ENCODE results near the gene ABCC4. TPM values are rescaled to one million over a fixed set of nuclear protein-coding genes. Genes with fewer than 3 reads are reported as not detected.

The ABCC4 gene
- polyA plus RNA-seq, 1 donor from 2014 or later: 2.4 TPM

GRCh38 chr13:95226050-95226449 lies 75.2 kb downstream of the ABCC4 start:
- H3K4me3 ChIP-seq (ENCODE audit: low read length): no peak overlapping the region
- no peaks in the 10 kb centered on the region for H4K20me1 ChIP-seq (ENCODE audit: insufficient read depth)
- H3K9ac ChIP-seq (ENCODE audit: low read length): no peak overlapping the region
- no peak overlapping the region for H3K4me2 ChIP-seq (ENCODE audit: low read length)
- H3K9me3 ChIP-seq (ENCODE audit: low read length): no peaks in the 10 kb centered on the region
- TF ChIP-seq EZH2 (IDR thresholded peaks at IDR 0.05; ENCODE audit: borderline replicate concordance, insufficient read depth, low read length, poor library complexity, severe bottlenecking) (no peak), EP300 (conservative IDR thresholded peaks at IDR 0.05; ENCODE audit: poor library complexity, severe bottlenecking) (no peak), RAD21 (conservative IDR thresholded peaks at IDR 0.05) (no peak), SMC3 (conservative IDR thresholded peaks at IDR 0.05; ENCODE audit: poor library complexity) (no peak), REST (IDR thresholded peaks at IDR 0.05; ENCODE audit: borderline replicate concordance) (no peak)
- TF ChIP-seq, protein P1, sequence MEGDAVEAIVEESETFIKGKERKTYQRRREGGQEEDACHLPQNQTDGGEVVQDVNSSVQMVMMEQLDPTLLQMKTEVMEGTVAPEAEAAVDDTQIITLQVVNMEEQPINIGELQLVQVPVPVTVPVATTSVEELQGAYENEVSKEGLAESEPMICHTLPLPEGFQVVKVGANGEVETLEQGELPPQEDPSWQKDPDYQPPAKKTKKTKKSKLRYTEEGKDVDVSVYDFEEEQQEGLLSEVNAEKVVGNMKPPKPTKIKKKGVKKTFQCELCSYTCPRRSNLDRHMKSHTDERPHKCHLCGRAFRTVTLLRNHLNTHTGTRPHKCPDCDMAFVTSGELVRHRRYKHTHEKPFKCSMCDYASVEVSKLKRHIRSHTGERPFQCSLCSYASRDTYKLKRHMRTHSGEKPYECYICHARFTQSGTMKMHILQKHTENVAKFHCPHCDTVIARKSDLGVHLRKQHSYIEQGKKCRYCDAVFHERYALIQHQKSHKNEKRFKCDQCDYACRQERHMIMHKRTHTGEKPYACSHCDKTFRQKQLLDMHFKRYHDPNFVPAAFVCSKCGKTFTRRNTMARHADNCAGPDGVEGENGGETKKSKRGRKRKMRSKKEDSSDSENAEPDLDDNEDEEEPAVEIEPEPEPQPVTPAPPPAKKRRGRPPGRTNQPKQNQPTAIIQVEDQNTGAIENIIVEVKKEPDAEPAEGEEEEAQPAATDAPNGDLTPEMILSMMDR (IDR thresholded peaks at IDR 0.05; ENCODE audit: poor library complexity, severe bottlenecking): no peak
- no peak overlapping the region for H2AFZ ChIP-seq (ENCODE audit: low read depth, low read length)
- H3K27ac ChIP-seq (ENCODE audit: low read length): no peak overlapping the region
- no peaks in the 10 kb centered on the region for H3F3A ChIP-seq (ENCODE audit: insufficient read depth, low read length, poor library complexity, severe bottlenecking)
- H3K27me3 ChIP-seq (ENCODE audit: insufficient read depth, low read depth, low read length): no peaks in the 10 kb centered on the region
- no peaks in the 10 kb centered on the region for H3K79me2 ChIP-seq (replicated peaks; ENCODE audit: insufficient read depth, low read length)
- H3K36me3 ChIP-seq (ENCODE audit: insufficient read depth, low read length): no peaks in the 10 kb centered on the region
- no peaks in the 10 kb centered on the region for H3K9me2 ChIP-seq (ENCODE audit: insufficient read depth, low read length)

- TF ChIP-seq POLR2AphosphoS5 (IDR thresholded peaks at IDR 0.05) (no peak), MXI1 (conservative IDR thresholded peaks at IDR 0.05; ENCODE audit: poor library complexity, severe bottlenecking) (no peak), RAD21 (conservative IDR thresholded peaks at IDR 0.05) (no peak), SMC3 (conservative IDR thresholded peaks at IDR 0.05; ENCODE audit: poor library complexity) (no peak)
- Histone ChIP-seq H3F3A (ENCODE audit: insufficient read depth, low read length, poor library complexity, severe bottlenecking) (no peaks in the 10 kb centered on the region), H3K27ac (ENCODE audit: low read length) (no peak overlapping the region), H3K9ac (ENCODE audit: low read length) (no peak overlapping the region), H3K4me3 (ENCODE audit: low read length) (no peak overlapping the region), H3K9me2 (ENCODE audit: insufficient read depth, low read length) (no peaks in the 10 kb centered on the region), H4K20me1 (ENCODE audit: insufficient read depth) (no peaks in the 10 kb centered on the region), H3K4me2 (ENCODE audit: low read length) (no peak overlapping the region), H3K79me2 (replicated peaks; ENCODE audit: insufficient read depth, low read length) (no peaks in the 10 kb centered on the region), H3K9me3 (ENCODE audit: low read length) (no peaks in the 10 kb centered on the region), H3K36me3 (ENCODE audit: insufficient read depth, low read length) (no peaks in the 10 kb centered on the region), H3K27me3 (ENCODE audit: insufficient read depth, low read depth, low read length) (no peaks in the 10 kb centered on the region), H2AFZ (ENCODE audit: low read depth, low read length) (no peak overlapping the region)
These were observed 77.2 kb downstream of the ABCC4 start for GRCh38 chr13:95224064-95224463.

- no peak overlapping the region for H3K9ac ChIP-seq (ENCODE audit: low read length)
These were observed 78.6 kb downstream of the ABCC4 start for GRCh38 chr13:95222733-95223018.

More at GRCh38 chr13:95222733-95223018, 78.6 kb downstream of the ABCC4 start:
- Histone ChIP-seq H3K27ac (ENCODE audit: low read length) (no peak overlapping the region), H3K9me3 (ENCODE audit: low read length) (no peaks in the 10 kb centered on the region), H3K4me3 (ENCODE audit: low read length) (no peak overlapping the region), H2AFZ (ENCODE audit: low read depth, low read length) (no peak overlapping the region), H3K27me3 (ENCODE audit: insufficient read depth, low read depth, low read length) (no peaks in the 10 kb centered on the region), H3F3A (ENCODE audit: insufficient read depth, low read length, poor library complexity, severe bottlenecking) (no peaks in the 10 kb centered on the region), H4K20me1 (ENCODE audit: insufficient read depth) (no peaks in the 10 kb centered on the region), H3K36me3 (ENCODE audit: insufficient read depth, low read length) (no peaks in the 10 kb centered on the region), H3K9me2 (ENCODE audit: insufficient read depth, low read length) (no peaks in the 10 kb centered on the region), H3K79me2 (replicated peaks; ENCODE audit: insufficient read depth, low read length) (no peaks in the 10 kb centered on the region), H3K4me2 (ENCODE audit: low read length) (no peak overlapping the region)
- TF ChIP-seq SMC3 (conservative IDR thresholded peaks at IDR 0.05; ENCODE audit: poor library complexity) (no peak), REST (IDR thresholded peaks at IDR 0.05; ENCODE audit: borderline replicate concordance) (no peak), RAD21 (conservative IDR thresholded peaks at IDR 0.05) (no peak), EP300 (conservative IDR thresholded peaks at IDR 0.05; ENCODE audit: poor library complexity, severe bottlenecking) (no peak), TAF1 (IDR thresholded peaks at IDR 0.05; ENCODE audit: low read depth) (no peak), EZH2 (IDR thresholded peaks at IDR 0.05; ENCODE audit: borderline replicate concordance, insufficient read depth, low read length, poor library complexity, severe bottlenecking) (no peak), MXI1 (conservative IDR thresholded peaks at IDR 0.05; ENCODE audit: poor library complexity, severe bottlenecking) (no peak), POLR2AphosphoS5 (IDR thresholded peaks at IDR 0.05) (no peak)
- TF ChIP-seq, protein P1 (IDR thresholded peaks at IDR 0.05; ENCODE audit: poor library complexity, severe bottlenecking): no peak

Measured in neural cell (in vitro differentiated cells).